Stimulated activated CD4-positive, alpha-beta T cell treated with anti-CD3 and anti-CD28 coated beads, Interleukin-12 subunit alpha, Interleukin-12 subunit beta, amount 100 ng/mL, for 24 hours (primary cell): ENCODE results near the gene C3.
"Not testable (repeated sequence)": the region's sequence is repeated elsewhere in the genome, so short reads cannot be mapped to it uniquely, and the experiment has no call there.

Experiments used
- DNase-seq, 2 experiments: peaks; one replicate each; pipeline ENCODE4 v3.0.0-alpha.2; 2020; ENCODE audit warnings: low read depth in 2 of 2

C3 gene

GRCh38 chr19:6720369-6721137 lies at the start of gene C3:
Gene C3 (minus strand): TSS chr19:6720650. CDS start chr19:6720589, 61 bp downstream.
- DNase-seq: no peak

GRCh38 chr19:6769006-6769619 lies 48.7 kb upstream of the C3 start:
- no peak for DNase-seq

- DNase-seq: no peak
Measured at GRCh38 chr19:6768236-6768785, 47.9 kb upstream of the C3 start.

GRCh38 chr19:6767357-6768235 lies 47.1 kb upstream of the C3 start, which contains the start of gene SH2D3A:
Gene SH2D3A (minus strand): TSS chr19:6767435. CDS start chr19:6763748, 3,687 bp downstream.
- DNase-seq: peak; percentile 88 to 93

- no peak for DNase-seq
Measured at GRCh38 chr19:6767081-6767356, 46.6 kb upstream of the C3 start.

- no peak for DNase-seq
Measured at GRCh38 chr19:6766357-6767080, 46.1 kb upstream of the C3 start.

GRCh38 chr19:6765738-6766356 lies 45.4 kb upstream of the C3 start:
- no peak for DNase-seq

GRCh38 chr19:6762253-6762797 lies 41.9 kb upstream of the C3 start:
- DNase-seq: not testable (repeated sequence)

- DNase-seq: no peak
Measured at GRCh38 chr19:6761053-6761676, 40.7 kb upstream of the C3 start.

GRCh38 chr19:6760606-6761005 lies 40.2 kb upstream of the C3 start:
- no peak for DNase-seq

GRCh38 chr19:6754653-6755463 lies 34.4 kb upstream of the C3 start:
- DNase-seq: no peak

GRCh38 chr19:6754136-6754535 lies 33.7 kb upstream of the C3 start:
- DNase-seq: no peak

- peak; percentile 77 to 86 for DNase-seq
Measured at GRCh38 chr19:6753178-6754031, 33.0 kb upstream of the C3 start.

GRCh38 chr19:6752256-6753177 lies 32.1 kb upstream of the C3 start:
- DNase-seq: no peak

- no peak for DNase-seq
Measured at GRCh38 chr19:6751189-6751588, 30.7 kb upstream of the C3 start.

- no peak for DNase-seq
Measured at GRCh38 chr19:6750062-6750461, 29.6 kb upstream of the C3 start.

- not testable (repeated sequence) for DNase-seq
Measured at GRCh38 chr19:6748543-6748942, 28.1 kb upstream of the C3 start.
